ENCODE results near the gene GDPD5. TPM values are rescaled to one million over a fixed set of nuclear protein-coding genes. Genes with fewer than 3 reads are reported as not detected.

The GDPD5 gene
- total and polyA plus RNA-seq, 10 of the 15 experiments (the other 5 are each of a cell fraction or from before 2014, with no cell fraction given): 0.10 to 30.0 (median 6.7) TPM

DNA sequence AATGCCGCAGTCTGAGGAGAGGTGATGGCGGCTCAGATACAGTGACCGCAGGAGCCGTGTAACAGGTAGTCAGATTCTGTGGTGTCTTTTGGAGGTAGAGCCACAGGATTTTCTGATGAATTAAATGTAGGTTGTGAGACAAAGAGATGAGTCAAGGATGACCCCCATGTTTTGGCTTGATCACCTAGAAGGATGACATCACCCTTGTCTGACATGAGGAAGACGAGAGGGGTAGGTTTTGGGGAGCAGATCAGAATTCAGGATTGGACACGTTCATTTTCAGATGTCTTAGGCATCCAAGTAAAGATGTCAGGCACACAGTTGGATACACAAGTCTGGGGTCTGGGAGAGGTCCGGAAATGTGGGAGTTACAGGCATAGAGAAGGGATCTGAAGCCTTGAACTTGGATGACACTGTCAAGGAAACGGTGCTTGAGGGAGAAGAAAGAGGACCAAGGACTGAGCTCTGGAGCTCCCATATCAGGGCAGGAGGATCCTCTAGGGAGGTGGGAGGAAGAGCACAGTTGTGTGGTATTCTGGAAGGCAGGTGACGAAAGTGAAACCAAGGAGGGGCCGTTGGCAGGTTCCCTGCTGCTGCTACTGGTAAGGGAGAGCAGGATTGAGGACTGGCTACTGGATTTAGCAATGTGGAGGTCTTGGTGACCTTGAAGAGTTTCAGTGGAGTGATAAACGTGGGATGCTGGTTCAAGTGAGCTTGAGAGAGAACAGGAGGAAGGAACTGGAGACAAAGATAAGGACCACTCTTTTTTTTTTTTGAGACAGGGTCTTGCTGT lies 12.6 kb upstream of the GDPD5 start:
- no peaks in the 10 kb centered on the region for H3K9me3 ChIP-seq (replicated peaks; ENCODE audit: control insufficient read depth, insufficient read depth, low read length)
- no peak overlapping the region for H3K4me2 ChIP-seq (ENCODE audit: control insufficient read depth, insufficient read depth)
- ChIA-PET POLR2A (interaction anchor here (0.7 kb wide), 1 partner anchor 557 kb away, joined by 3 read pairs; no protein-coding TSS in a partner anchor), CTCF (interaction anchor here (1.1 to 1.5 kb wide), 3 partner anchors 9 to 167 kb away, joined by 3 to 5 read pairs (median 4); no protein-coding TSS in a partner anchor), RAD21 (ENCODE audit: unreplicated experiment) (interaction anchor here (1.1 kb wide), 1 partner anchor 15 kb away, joined by 4 read pairs; no protein-coding TSS in a partner anchor), SMC1A (ENCODE audit: uncharacterized antibody, unreplicated experiment) (interaction anchor here (0.6 to 1.2 kb wide), 2 partner anchors 16 to 149 kb away, joined by 3 to 4 read pairs; no protein-coding TSS in a partner anchor)
- TF ChIP-seq IRF3 (IDR thresholded peaks at IDR 0.05): no peak
- TF ChIP-seq EED (IDR thresholded peaks at IDR 0.05; ENCODE audit: low read depth): 0 out of 2 replicates have a peak, but pooled peaks have one; percentile 30
- no peak for TF ChIP-seq ASH2L (IDR thresholded peaks at IDR 0.05; ENCODE audit: borderline replicate concordance, low read depth)
- TF ChIP-seq GABPA (IDR thresholded peaks at IDR 0.05; ENCODE audit: low read depth): no peak
- no peak overlapping the region for H3K27ac ChIP-seq (ENCODE audit: control insufficient read depth, insufficient read depth)
- 71% methylated on average over 11 of the region's 11 CpGs for WGBS (ENCODE audit: insufficient coverage, insufficient replicate concordance, low lambda C conversion rate, missing lambda C conversion rate)
- DNase-seq (ENCODE audit: low read depth, low spot score) (no peak), FAIRE-seq (no peak), ATAC-seq (no peak)
- no peaks in the 10 kb centered on the region; a peak in 1 of 4 replicates for H3K27me3 ChIP-seq (replicated peaks in 1 of 2; ENCODE audit: control insufficient read depth in 2 of 2, insufficient read depth in 2 of 2, low read length in 1 of 2)
- intact Hi-C loops (cut with micrococcal nuclease; ENCODE audit: unreplicated experiment): no loop called here
- H4K20me1 ChIP-seq (ENCODE audit: control insufficient read depth, insufficient read depth): no peaks in the 10 kb centered on the region
- H3K9ac ChIP-seq (ENCODE audit: control insufficient read depth, insufficient read depth, low read length): no peak overlapping the region
- H3K36me3 ChIP-seq (ENCODE audit: control insufficient read depth in 2 of 2, insufficient read depth in 2 of 2, low read length in 1 of 2): no peaks in the 10 kb centered on the region
- no peaks in the 10 kb centered on the region for H3K79me2 ChIP-seq (ENCODE audit: control insufficient read depth, insufficient read depth, low read length)
- no peak overlapping the region; the same call in 1 of the 2 replicates for H2AFZ ChIP-seq (ENCODE audit: control insufficient read depth, low read depth, low read length)
- in situ Hi-C loops (cut with MboI): no loop called here
- H3K4me1 ChIP-seq (ENCODE audit: control insufficient read depth, insufficient read depth, low read length): peaks cover 29% of the 10 kb centered on the region
- no peak overlapping the region for H3K4me3 ChIP-seq
- no TSS peak for BruUV-seq (replicated peaks)
